IPS-18c (cell line): ENCODE results near the gene ZBTB7C.

Experiments
- H3K4me3 ChIP-seq: 2 replicates; pipeline ENCODE4 v1.7.0; 2013; ENCODE audit warnings: low read depth, mild to moderate bottlenecking, low read length, moderate library complexity; ENCODE audit not compliant: insufficient read depth
- H3K9me3 ChIP-seq: one replicate; pipeline ENCODE4 v1.6.1; 2013; ENCODE audit warnings: mild to moderate bottlenecking, low read length, moderate library complexity; ENCODE audit not compliant: control insufficient read depth, insufficient read depth

Gene ZBTB7C

GRCh38 chr18:48228841-48229240 lies 180.3 kb downstream of the ZBTB7C start:
- Histone ChIP-seq H3K9me3 (no peaks in the 10 kb centered on the region), H3K4me3 (no peak overlapping the region)

GRCh38 chr18:48228301-48228715 lies 180.9 kb downstream of the ZBTB7C start:
- Histone ChIP-seq H3K4me3 (no peak overlapping the region), H3K9me3 (no peaks in the 10 kb centered on the region)

- no peak overlapping the region for H3K4me3 ChIP-seq
- H3K9me3 ChIP-seq: no peaks in the 10 kb centered on the region
These were observed 182.0 kb downstream of the ZBTB7C start for GRCh38 chr18:48227206-48227605.

GRCh38 chr18:48226401-48226800 lies 182.8 kb downstream of the ZBTB7C start:
- Histone ChIP-seq H3K9me3 (no peaks in the 10 kb centered on the region), H3K4me3 (no peak overlapping the region)

- Histone ChIP-seq H3K9me3 (no peaks in the 10 kb centered on the region), H3K4me3 (no peak overlapping the region)
These were observed 187.1 kb downstream of the ZBTB7C start for GRCh38 chr18:48222118-48222517.

GRCh38 chr18:48219810-48220499 lies 189.2 kb downstream of the ZBTB7C start:
- H3K9me3 ChIP-seq: no peaks in the 10 kb centered on the region
- H3K4me3 ChIP-seq: no peak overlapping the region

GRCh38 chr18:48219037-48219809 lies 190.0 kb downstream of the ZBTB7C start:
- H3K9me3 ChIP-seq: no peaks in the 10 kb centered on the region

GRCh38 chr18:48218285-48219022 lies 190.7 kb downstream of the ZBTB7C start:
- no peaks in the 10 kb centered on the region for H3K9me3 ChIP-seq
- no peak overlapping the region for H3K4me3 ChIP-seq

More at GRCh38 chr18:48219037-48219809, 190.0 kb downstream of the ZBTB7C start:
- no peak overlapping the region for H3K4me3 ChIP-seq

GRCh38 chr18:48217258-48218250 lies 191.6 kb downstream of the ZBTB7C start:
- Histone ChIP-seq H3K9me3 (no peaks in the 10 kb centered on the region), H3K4me3 (no peak overlapping the region)

GRCh38 chr18:48216639-48217257 lies 192.4 kb downstream of the ZBTB7C start:
- H3K9me3 ChIP-seq: no peaks in the 10 kb centered on the region
- H3K4me3 ChIP-seq: no peak overlapping the region

GRCh38 chr18:48215876-48216638 lies 193.1 kb downstream of the ZBTB7C start:
- no peak overlapping the region for H3K4me3 ChIP-seq
- H3K9me3 ChIP-seq: no peaks in the 10 kb centered on the region

- no peaks in the 10 kb centered on the region for H3K9me3 ChIP-seq
- H3K4me3 ChIP-seq: no peak overlapping the region
These were observed 195.4 kb downstream of the ZBTB7C start for GRCh38 chr18:48213791-48214190.

GRCh38 chr18:48208432-48209140 lies 200.6 kb downstream of the ZBTB7C start:
- no peaks in the 10 kb centered on the region for H3K9me3 ChIP-seq
- H3K4me3 ChIP-seq: no peak overlapping the region

GRCh38 chr18:48207733-48208132 lies 201.4 kb downstream of the ZBTB7C start:
- no peaks in the 10 kb centered on the region for H3K9me3 ChIP-seq
- H3K4me3 ChIP-seq: no peak overlapping the region

- Histone ChIP-seq H3K9me3 (no peaks in the 10 kb centered on the region), H3K4me3 (no peak overlapping the region)
These were observed 202.3 kb downstream of the ZBTB7C start for GRCh38 chr18:48206887-48207286.
